GM12878 (cell line): ENCODE data around the gene IQCK. TPM values are rescaled to one million over a fixed set of nuclear protein-coding genes. Genes with fewer than 3 reads are reported as not detected.

Experiments used
- CTCF ChIP-seq, 3 experiments: IDR thresholded peaks in 2 of 3; conservative IDR thresholded peaks in 1 of 3; 2 replicates each; pipeline ENCODE4 v1.5.1; 2011; ENCODE audit warnings: low read depth in 3 of 3, low read length in 3 of 3, mild to moderate bottlenecking in 3 of 3, control low read depth in 2 of 3, moderate library complexity in 2 of 3, inconsistent platforms in 1 of 3, mixed read lengths in 1 of 3; ENCODE audit not compliant: control insufficient read depth in 2 of 3, insufficient read depth in 1 of 3; ENCODE audit errors: extremely low read depth in 1 of 3
- E2F8 ChIP-seq: fragments of 450-650 bp; IDR thresholded peaks from 2 replicates; pipeline ENCODE4 v1.6.1; 2018; ENCODE audit warnings: mild to moderate bottlenecking, low read depth, moderate library complexity; ENCODE audit not compliant: partially characterized antibody
- NKRF ChIP-seq: fragments of 450-650 bp; conservative IDR thresholded peaks from 2 replicates; pipeline ENCODE4 v1.6.1; 2017; ENCODE audit warnings: mild to moderate bottlenecking, moderate library complexity
- ZBTB4 ChIP-seq: fragments of 450-650 bp; formaldehyde crosslinking; IDR thresholded peaks from 2 replicates; pipeline ENCODE4 v1.4.0; 2022; ENCODE audit warnings: mild to moderate bottlenecking, moderate library complexity
- polyA plus RNA-seq, 11 experiments: library from polyadenylated mRNA; depleted of rRNA in 4 of 11; unstranded in 6 of 11; stranded (reverse) in 5 of 11; fragments of >200 nt; fragmentation: Nextera tagmentation in 4 of 11; fragmentation: Illumina TruSeq in 1 of 11; extraction: Ambion mirVana in 4 of 11; extraction: Trizol in 1 of 11; gene quantifications; 1 replicate in 1 of 11; 2 replicates in 10 of 11; pipeline versions ENCODE4 v1.2.1 to v1.2.3, GENCODE V29; 2011 to 2016; ENCODE audit warnings: inconsistent platforms in 2 of 11, missing spikeins in 2 of 11, low read depth in 1 of 11
- total RNA-seq, 4 experiments: library from RNA; depleted of rRNA in 3 of 4; stranded (reverse); fragments of >200 nt in 3 of 4; fragmentation: Illumina TruSeq in 1 of 4; extraction: Trizol in 1 of 4; gene quantifications; 2 replicates each; pipeline versions ENCODE4 v1.2.1 to v1.2.3, GENCODE V29; 2013 to 2021

Gene IQCK
- total and polyA plus RNA-seq, 10 of the 15 experiments (the other 5 are each of a cell fraction or from before 2014, with no cell fraction given), result 1.0 to 4.2 (median 2.4) TPM

GRCh38 chr16:19706846-19707245 lies 11.2 kb upstream of the IQCK start (continued):
- TF ChIP-seq E2F8, result no peak
- no peak for TF ChIP-seq CTCF (IDR thresholded peaks at IDR 0.05 in 2 of 3, conservative IDR thresholded peaks at IDR 0.05 in 1 of 3; ENCODE audit: control insufficient read depth in 2 of 3, extremely low read depth in 1 of 3, insufficient read depth in 1 of 3, low read depth in 3 of 3, low read length in 3 of 3)
- no peak for TF ChIP-seq ZBTB4 (CRISPR knock-in tag)
- TF ChIP-seq NKRF, result no peak
- TF ChIP-seq, all 136 proteins: peak for 0
